SK-N-DZ (cell line): Measurements from ENCODE around the gene EYA3.
"Not testable (repeated sequence)": the region's sequence is repeated elsewhere in the genome, so short reads cannot be mapped to it uniquely, and the experiment has no call there.

Source experiments
- DNase-seq: peaks from one replicate; pipeline ENCODE4 v3.0.0-alpha.2; 2015; ENCODE audit warnings: low spot score

Gene EYA3

GRCh38 chr1:28028873-28029654, 59.3 kb downstream of the EYA3 start:
- DNase-seq = no peak

DNA sequence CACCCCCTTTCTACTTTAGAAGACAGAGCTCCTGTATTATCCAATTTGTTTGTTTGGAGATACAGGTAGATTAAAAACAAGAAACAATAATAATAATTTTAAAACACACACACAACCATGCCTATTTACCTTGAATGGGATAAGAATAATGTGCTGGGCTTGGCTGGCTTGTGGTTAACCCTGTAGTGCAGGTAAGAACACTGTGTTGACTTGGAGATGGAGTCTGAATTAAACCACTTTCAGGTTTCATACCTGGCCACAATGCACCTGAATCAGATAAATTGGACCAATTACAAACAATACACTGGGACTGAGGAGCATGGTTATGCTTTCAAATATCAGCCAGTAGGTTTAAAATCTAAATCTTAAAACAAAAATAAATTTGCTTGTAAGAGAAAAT, 60.8 kb downstream of the EYA3 start:
- no peak for DNase-seq

GRCh38 chr1:28027238-28027637, 61.2 kb downstream of the EYA3 start:
- DNase-seq = no peak

- DNase-seq = no peak
These were observed 62.1 kb downstream of the EYA3 start for GRCh38 chr1:28026329-28026728.

- DNase-seq = no peak
These were observed 67.3 kb downstream of the EYA3 start for GRCh38 chr1:28021064-28021463.

DNA sequence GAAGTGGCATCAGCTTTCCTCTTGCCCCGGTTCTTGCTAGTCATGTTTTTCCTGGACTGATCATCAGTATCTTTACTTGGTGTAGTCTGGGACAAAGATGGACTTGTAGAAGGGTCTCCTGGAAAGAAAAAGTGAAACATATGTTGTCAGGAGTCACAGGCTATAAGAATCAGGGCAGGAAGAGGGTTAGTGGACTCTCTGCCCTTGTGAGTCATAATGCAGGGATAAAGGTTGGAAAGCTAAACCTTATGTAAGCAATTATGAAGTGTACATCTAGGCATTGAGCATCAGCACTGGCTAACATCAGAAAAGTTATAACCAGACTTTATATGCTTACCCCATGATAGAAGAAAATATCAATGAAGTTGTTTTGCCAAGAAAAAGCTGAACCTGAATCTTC, 77.4 kb downstream of the EYA3 start:
- no peak for DNase-seq

GRCh38 chr1:28003117-28003516, 85.3 kb downstream of the EYA3 start:
- DNase-seq = not testable (repeated sequence)

DNA sequence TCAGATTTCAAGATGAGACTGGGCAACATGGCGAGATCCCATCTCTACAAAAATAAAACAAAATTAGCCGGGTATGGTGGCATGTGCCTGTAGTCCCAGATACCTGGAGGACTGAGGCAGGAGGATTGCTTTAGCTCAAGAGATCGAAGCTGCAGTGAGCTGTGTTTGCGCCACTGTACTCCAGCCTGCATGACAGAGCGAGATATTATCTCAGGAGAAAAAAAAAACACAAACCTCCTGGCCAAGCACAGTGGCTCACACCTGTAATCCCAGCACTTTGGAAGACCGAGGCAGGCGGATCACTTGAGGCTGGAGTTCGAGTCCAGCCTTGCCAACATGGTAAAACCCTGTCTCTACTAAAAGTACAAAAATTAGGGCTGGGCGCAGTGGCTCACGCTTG, 85.8 kb downstream of the EYA3 start:
- no peak for DNase-seq

DNA sequence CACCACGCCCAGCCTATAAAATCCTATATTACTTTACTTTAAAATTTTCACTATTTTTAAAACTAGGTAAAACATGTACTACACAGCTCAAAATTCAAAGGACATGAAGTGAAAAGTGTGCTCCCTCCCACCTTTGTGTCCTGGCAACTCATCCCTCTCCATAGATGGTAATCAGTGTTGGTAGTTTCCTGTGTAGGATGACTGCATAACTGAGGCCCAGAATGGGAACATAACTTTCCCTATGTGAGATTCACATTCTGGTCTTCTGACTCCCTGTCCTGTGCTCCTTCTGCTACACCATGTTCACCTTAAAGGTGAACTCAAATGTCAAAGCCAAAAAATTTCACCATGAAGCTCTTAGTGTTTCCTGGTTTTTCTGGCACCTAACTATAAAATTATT, 89.4 kb downstream of the EYA3 start:
- no peak for DNase-seq

DNA sequence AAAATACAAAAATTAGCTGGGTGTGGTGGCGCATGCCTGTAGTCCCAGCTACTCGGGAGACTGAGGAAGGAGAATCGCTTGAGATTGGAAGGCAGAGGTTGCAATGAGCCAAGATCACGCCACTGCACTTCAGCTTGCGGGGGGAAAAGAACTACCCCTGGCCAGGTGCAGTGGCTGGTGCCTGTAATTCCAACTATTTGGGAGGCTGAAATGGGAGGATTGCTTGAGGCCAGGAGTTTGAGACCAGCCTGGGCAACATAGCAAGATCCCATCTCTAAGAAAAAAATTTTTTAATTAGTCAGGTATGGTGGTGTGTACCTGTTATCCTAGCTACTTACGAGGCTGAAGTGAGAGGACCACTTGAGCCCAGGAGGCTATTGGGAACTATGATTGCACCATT, 93.9 kb downstream of the EYA3 start:
- not testable (repeated sequence) for DNase-seq

- DNase-seq = no peak
These were observed 94.3 kb downstream of the EYA3 start for GRCh38 chr1:27994060-27994459.

DNA sequence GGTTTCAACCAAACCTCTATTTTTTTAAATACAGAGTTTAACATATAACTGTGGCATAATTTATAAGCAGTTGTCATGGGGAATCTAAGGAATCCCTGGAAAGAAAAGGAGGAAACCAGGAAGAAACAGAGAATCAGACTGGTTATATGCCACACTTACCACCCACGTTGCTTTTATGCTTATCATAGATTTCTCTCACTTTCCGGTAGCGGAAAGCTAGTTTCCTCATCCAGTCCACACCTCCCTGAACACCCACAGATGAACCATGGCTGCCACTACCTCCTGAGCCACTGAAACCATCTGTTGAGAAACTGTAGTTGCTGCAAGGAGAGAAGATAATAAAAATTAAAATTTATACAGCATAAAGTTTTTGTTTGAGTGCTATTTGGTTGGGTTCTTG, 95.2 kb downstream of the EYA3 start:
- DNase-seq = no peak

DNA sequence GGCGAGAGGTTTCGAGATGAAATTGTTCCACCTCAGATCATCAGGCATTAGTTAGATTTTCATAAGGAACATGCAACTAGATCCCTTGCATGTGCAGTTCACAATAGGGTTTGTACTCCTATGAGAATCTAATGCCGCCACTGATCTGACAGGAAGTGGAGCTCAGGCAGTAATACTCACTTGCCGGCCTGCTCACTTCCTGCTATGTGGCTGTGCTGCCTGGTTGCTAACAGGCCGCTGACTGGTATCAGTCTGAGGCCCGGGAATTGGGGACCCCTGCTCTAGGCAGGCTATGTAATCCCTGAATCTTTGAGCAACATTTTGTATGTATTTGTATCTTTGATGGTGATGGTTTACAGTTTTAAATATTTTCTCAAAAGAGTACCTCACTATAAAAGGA, 96.1 kb downstream of the EYA3 start:
- DNase-seq = no peak

DNA sequence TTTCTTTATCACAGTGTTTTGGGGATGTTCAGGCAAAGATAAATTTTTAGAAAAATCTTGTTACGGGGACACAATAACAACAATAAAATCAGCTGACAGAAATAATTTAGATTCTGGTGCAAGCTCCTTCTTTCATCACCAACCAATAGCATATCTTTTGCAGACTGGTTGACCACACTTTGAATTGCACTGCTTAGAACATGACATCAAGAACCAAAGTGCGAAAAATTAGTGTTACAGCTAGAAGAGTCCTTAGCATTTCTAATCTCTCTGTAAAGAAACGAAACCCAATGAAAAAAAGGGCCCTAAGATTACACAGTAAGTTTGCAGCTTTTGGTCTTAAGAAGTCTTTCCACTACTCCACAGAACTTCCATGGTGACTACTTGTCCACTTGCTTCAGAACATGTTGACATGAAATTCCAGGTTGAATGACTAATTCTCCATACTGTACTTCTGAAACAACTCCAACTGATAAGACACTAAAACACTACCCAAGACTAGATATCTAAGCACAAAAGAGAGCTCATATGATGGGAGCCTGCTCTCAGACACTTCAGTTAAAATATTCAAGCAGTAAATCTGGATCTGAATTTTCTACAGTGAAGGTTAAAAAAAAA, 97.4 kb downstream of the EYA3 start:
- no peak for DNase-seq

DNA sequence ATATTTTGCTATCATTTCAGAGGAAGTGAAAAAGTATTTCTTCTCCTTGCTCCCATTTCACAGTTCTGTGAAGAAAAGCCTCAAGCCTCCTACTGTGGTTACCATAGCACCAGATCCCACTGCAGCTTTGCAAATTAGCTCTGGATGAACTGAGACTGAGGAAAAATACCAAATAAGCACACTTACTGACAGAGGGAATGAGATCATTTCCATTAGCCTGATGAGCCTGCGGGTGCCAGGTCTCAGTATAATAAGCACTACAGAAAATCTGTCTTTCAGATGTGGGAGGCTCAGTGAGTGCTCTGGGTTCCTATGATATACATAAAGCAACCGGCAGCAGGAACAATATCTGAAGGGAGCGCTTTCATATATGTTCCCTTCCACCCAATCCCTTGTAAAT, 107.3 kb downstream of the EYA3 start:
- DNase-seq = no peak

DNA sequence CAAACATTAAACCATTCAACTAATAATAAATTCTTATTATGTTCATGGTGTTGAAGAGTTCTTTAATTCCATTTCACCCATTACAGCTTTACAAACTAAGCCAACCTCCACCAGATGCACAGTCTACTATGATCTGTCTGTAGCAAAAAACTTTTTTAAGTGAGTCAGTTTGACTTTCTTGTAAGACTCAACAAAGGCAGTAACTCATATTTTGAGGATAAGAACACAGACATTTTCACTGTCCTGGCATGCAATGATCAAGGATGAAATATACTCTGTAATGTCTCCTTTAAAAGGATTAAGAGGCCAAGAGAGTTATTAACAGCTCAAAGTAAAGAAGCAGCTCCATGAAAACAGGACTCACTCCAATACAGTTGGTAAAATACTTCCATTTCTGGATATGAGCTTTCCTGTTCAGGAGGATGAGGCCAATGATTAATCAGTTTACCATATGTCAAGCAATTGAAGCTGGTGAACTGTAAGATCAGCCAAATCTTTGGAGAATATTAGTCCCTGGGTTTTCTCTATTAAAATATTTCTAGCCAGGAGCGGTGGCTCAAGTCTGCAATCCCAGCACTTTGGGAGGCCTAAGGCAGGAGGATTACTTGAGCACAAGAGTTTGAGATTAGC, 108.1 kb downstream of the EYA3 start:
- no peak for DNase-seq

GRCh38 chr1:27979859-27980201, 108.6 kb downstream of the EYA3 start:
- no peak for DNase-seq

DNA sequence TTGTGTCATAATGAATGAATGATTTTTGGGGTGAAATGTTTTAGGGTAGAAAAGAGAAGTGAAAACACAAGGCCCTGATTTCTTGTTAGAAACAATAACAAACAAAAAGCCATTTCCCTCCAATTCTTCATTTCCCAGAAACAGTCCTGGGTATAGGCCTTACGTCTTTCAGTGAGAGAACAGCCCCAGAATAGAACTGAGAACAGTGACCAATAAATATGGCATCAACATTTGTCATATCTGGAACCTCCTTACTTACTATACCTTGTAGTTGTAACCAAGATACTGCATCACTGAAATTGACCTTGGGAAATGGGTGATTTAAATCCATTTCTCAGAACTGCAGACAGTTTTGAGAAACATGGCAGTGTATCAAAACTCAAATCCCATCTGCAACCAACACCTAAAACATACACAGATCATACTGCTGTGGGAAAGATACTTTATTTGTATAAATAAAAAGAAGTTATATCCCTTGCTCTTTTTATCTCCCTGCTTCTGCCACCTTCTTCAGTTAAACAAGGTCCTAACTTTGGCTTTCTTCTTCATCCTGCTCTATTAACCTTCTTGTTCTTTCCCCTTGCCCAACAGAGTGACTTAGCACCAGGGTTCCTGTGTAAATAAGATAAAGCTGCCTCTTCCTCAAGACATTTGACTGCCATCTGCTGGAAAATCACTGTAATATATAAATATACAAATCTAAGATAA, 109.1 kb downstream of the EYA3 start:
- peak; percentile 12 for DNase-seq

DNA sequence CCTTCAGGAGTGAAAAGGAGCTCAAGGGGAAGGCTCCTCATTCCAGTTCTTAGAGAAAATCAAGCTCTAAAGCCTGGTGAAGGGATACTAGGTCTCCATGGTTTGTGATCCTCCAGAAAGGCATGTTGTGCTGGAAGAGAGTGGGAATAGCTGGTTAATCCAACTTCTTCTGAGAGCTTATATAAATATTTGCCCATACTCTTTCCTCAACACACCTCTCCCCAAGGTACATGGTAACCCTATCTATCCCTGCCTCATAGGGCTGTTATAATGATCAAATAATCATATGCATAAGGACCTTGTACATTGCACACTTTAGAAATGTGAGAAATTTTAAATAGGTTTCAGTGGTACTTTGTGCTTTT, 114.0 kb downstream of the EYA3 start:
- no peak for DNase-seq

GRCh38 chr1:27973771-27974416, 114.5 kb downstream of the EYA3 start:
- DNase-seq = no peak

GRCh38 chr1:27972141-27972540, 116.3 kb downstream of the EYA3 start:
- no peak for DNase-seq

- DNase-seq = no peak
These were observed 116.7 kb downstream of the EYA3 start for GRCh38 chr1:27971674-27972073.
